ENCODE results near the gene DVL3.

Gene DVL3

DNA sequence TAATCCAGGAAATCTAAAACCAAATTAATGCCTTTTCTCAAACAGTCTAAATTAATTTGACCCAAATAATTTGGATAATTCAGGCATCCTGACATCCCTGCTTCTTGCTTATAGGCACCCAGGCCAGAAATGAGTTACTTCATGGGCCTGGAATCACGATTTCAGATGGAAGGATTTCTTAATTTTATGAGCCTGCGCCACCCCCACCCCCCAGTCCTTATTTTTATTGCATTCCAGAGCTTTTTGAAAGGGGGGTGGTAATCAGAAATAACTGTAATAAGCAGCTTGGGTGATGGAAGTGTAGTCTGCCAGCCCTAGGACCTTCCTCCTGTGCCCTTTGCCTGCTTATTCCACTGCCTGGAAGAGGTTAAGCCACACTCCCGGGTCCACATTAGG, 20.8 kb downstream of the DVL3 start:
- Histone ChIP-seq H3K4me3 (ENCODE audit: low read depth in 1 of 2, low read length in 2 of 2) (peak overlapping the region; percentile 84 to 96), H3K9me3 (ENCODE audit: control insufficient read depth in 1 of 2, low read length in 2 of 2) (no peaks in the 10 kb centered on the region), H3K9ac (ENCODE audit: low read depth in 1 of 2, low read length in 2 of 2) (peak overlapping the region; percentile 91 to 100), H3K27me3 (ENCODE audit: control insufficient read depth in 1 of 2, insufficient read depth in 2 of 2, low read length in 2 of 2) (no peaks in the 10 kb centered on the region), H3K36me3 (ENCODE audit: control insufficient read depth in 1 of 2, insufficient read depth in 2 of 2, low read length in 2 of 2) (peaks cover 47 to 51% of the 10 kb centered on the region in 2 donors), H3K4me1 (ENCODE audit: control insufficient read depth in 1 of 2, insufficient read depth in 2 of 2, low read length in 2 of 2) (peaks cover 40 to 43% of the 10 kb centered on the region in 2 donors), H3K27ac (ENCODE audit: low read depth, low read length) (no peak overlapping the region)

- Histone ChIP-seq H3K36me3 (ENCODE audit: control insufficient read depth in 1 of 2, insufficient read depth in 2 of 2, low read length in 2 of 2) (peaks cover 50 to 51% of the 10 kb centered on the region in 2 donors), H3K27me3 (ENCODE audit: control insufficient read depth in 1 of 2, insufficient read depth in 2 of 2, low read length in 2 of 2) (no peaks in the 10 kb centered on the region), H3K9me3 (ENCODE audit: control insufficient read depth in 1 of 2, low read length in 2 of 2) (no peaks in the 10 kb centered on the region), H3K9ac (ENCODE audit: low read depth in 1 of 2, low read length in 2 of 2) (peak overlapping the region; percentile 91 to 100), H3K4me3 (ENCODE audit: low read depth in 1 of 2, low read length in 2 of 2) (peak overlapping the region; percentile 84 to 96), H3K27ac (ENCODE audit: low read depth, low read length) (no peak overlapping the region), H3K4me1 (ENCODE audit: control insufficient read depth in 1 of 2, insufficient read depth in 2 of 2, low read length in 2 of 2) (peaks cover 40 to 43% of the 10 kb centered on the region in 2 donors)
Observed at GRCh38 chr3:184176377-184177330, 21.5 kb downstream of the DVL3 start.

DNA sequence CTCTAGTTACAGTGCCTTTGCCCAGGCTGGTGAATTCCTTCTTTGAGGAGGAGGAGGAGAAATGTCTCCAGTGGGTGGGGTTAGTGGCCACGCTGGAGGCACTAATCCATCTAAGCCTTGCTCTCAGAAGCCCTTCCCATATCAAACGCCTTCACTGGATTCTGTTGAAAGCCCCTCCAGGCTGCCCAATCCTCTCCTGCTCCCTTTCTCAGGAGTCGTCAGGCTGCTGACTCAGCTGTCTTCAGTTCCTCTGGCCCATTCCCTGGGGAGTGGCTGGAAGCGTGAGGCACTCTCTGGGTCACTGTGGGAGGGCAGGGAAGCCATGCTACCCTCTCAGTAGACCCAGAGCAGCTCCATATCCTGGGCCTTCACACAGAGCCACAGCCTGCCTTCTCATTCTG, 22.2 kb downstream of the DVL3 start:
- H3K27ac ChIP-seq (ENCODE audit: low read depth, low read length) = no peak overlapping the region
- H3K9ac ChIP-seq (ENCODE audit: low read depth in 1 of 2, low read length in 2 of 2) = no peak overlapping the region
- peaks cover 40 to 43% of the 10 kb centered on the region in 2 donors for H3K4me1 ChIP-seq (ENCODE audit: control insufficient read depth in 1 of 2, insufficient read depth in 2 of 2, low read length in 2 of 2)
- no peaks in the 10 kb centered on the region for H3K27me3 ChIP-seq (ENCODE audit: control insufficient read depth in 1 of 2, insufficient read depth in 2 of 2, low read length in 2 of 2)
- H3K4me3 ChIP-seq (ENCODE audit: low read depth in 1 of 2, low read length in 2 of 2) = peak overlapping the region; percentile 84 to 96
- H3K36me3 ChIP-seq (ENCODE audit: control insufficient read depth in 1 of 2, insufficient read depth in 2 of 2, low read length in 2 of 2) = peaks cover 53% of the 10 kb centered on the region in 2 donors
- H3K9me3 ChIP-seq (ENCODE audit: control insufficient read depth in 1 of 2, low read length in 2 of 2) = no peaks in the 10 kb centered on the region

DNA sequence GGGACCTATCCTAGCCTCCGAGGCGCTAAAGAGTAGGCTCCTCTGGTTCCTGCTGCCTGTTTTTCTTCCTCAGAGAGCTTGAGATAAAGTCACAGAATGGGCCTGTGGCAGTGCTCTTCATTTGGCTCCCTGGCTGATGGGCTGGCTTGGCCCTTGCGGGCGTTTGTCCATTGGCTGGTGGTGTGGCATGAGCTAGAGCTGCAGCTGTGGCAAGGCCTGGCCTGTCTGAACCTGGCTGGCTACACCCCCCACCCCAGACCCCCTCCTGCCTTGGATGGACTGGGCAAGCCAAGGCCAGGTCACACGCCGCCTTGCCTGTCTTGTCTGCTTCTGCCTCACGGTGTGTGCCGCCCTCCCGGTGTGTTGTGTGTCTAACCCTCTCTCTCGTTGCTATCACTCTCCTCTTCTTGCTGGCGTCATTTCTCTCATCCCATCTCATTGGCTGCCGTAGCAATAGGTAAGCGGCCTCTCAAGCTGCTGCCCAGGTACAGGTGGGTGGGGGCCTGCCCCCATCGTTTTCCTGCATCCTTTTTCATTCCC, 22.7 kb downstream of the DVL3 start:
- Histone ChIP-seq H3K36me3 (ENCODE audit: control insufficient read depth in 1 of 2, insufficient read depth in 2 of 2, low read length in 2 of 2) (peaks cover 58% of the 10 kb centered on the region in 2 donors), H3K27ac (ENCODE audit: low read depth, low read length) (no peak overlapping the region), H3K4me1 (ENCODE audit: control insufficient read depth in 1 of 2, insufficient read depth in 2 of 2, low read length in 2 of 2) (peaks cover 40 to 43% of the 10 kb centered on the region in 2 donors), H3K9me3 (ENCODE audit: control insufficient read depth in 1 of 2, low read length in 2 of 2) (no peaks in the 10 kb centered on the region), H3K9ac (ENCODE audit: low read depth in 1 of 2, low read length in 2 of 2) (peak overlapping the region in 1 of 2 donors; percentile 10), H3K4me3 (ENCODE audit: low read depth in 1 of 2, low read length in 2 of 2) (peak overlapping the region in 1 of 2 donors; percentile 96), H3K27me3 (ENCODE audit: control insufficient read depth in 1 of 2, insufficient read depth in 2 of 2, low read length in 2 of 2) (no peaks in the 10 kb centered on the region)

GRCh38 chr3:184178521-184179138, 23.5 kb downstream of the DVL3 start:
- peaks cover 64 to 66% of the 10 kb centered on the region in 2 donors for H3K36me3 ChIP-seq (ENCODE audit: control insufficient read depth in 1 of 2, insufficient read depth in 2 of 2, low read length in 2 of 2)
- H3K4me3 ChIP-seq (ENCODE audit: low read depth in 1 of 2, low read length in 2 of 2) = no peak overlapping the region
- H3K9ac ChIP-seq (ENCODE audit: low read depth in 1 of 2, low read length in 2 of 2) = peak overlapping the region in 1 of 2 donors; percentile 10
- H3K27me3 ChIP-seq (ENCODE audit: control insufficient read depth in 1 of 2, insufficient read depth in 2 of 2, low read length in 2 of 2) = no peaks in the 10 kb centered on the region
- H3K27ac ChIP-seq (ENCODE audit: low read depth, low read length) = no peak overlapping the region
- peaks cover 40 to 43% of the 10 kb centered on the region in 2 donors for H3K4me1 ChIP-seq (ENCODE audit: control insufficient read depth in 1 of 2, insufficient read depth in 2 of 2, low read length in 2 of 2)
- H3K9me3 ChIP-seq (ENCODE audit: control insufficient read depth in 1 of 2, low read length in 2 of 2) = no peaks in the 10 kb centered on the region

DNA sequence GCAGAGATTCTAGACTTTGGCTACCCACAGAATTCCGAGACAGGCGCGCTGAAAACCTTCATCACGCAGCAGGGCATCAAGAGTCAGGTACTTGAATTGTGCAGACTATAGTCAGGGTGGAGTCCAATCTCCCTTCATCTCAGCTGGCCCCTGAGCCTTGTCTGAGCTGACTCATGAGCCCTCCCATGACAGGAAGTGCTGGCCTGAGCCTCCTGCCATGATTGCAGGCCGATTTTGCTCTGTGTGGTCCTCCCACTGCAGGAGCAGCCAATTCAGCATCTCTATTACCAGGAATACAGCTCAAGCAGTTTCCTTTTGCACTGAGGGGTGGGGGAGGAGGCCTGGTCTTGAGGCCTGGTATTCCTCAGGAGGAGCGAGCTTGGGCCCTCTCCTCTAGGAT, 25.0 kb downstream of the DVL3 start:
- Histone ChIP-seq H3K27me3 (ENCODE audit: control insufficient read depth in 1 of 2, insufficient read depth in 2 of 2, low read length in 2 of 2) (no peaks in the 10 kb centered on the region), H3K9me3 (ENCODE audit: control insufficient read depth in 1 of 2, low read length in 2 of 2) (no peaks in the 10 kb centered on the region), H3K9ac (ENCODE audit: low read depth in 1 of 2, low read length in 2 of 2) (no peak overlapping the region), H3K36me3 (ENCODE audit: control insufficient read depth in 1 of 2, insufficient read depth in 2 of 2, low read length in 2 of 2) (peaks cover 64 to 73% of the 10 kb centered on the region in 2 donors), H3K27ac (ENCODE audit: low read depth, low read length) (no peak overlapping the region), H3K4me1 (ENCODE audit: control insufficient read depth in 1 of 2, insufficient read depth in 2 of 2, low read length in 2 of 2) (peaks cover 40 to 42% of the 10 kb centered on the region in 2 donors), H3K4me3 (ENCODE audit: low read depth in 1 of 2, low read length in 2 of 2) (no peak overlapping the region)

- Histone ChIP-seq H3K27me3 (ENCODE audit: control insufficient read depth in 1 of 2, insufficient read depth in 2 of 2, low read length in 2 of 2) (no peaks in the 10 kb centered on the region), H3K4me3 (ENCODE audit: low read depth in 1 of 2, low read length in 2 of 2) (no peak overlapping the region), H3K36me3 (ENCODE audit: control insufficient read depth in 1 of 2, insufficient read depth in 2 of 2, low read length in 2 of 2) (peaks cover 64 to 73% of the 10 kb centered on the region in 2 donors)
Observed at GRCh38 chr3:184181596-184181995, 26.4 kb downstream of the DVL3 start.

GRCh38 chr3:184183679-184184078, 28.5 kb downstream of the DVL3 start:
- Histone ChIP-seq H3K9me3 (ENCODE audit: control insufficient read depth in 1 of 2, low read length in 2 of 2) (no peaks in the 10 kb centered on the region), H3K27me3 (ENCODE audit: control insufficient read depth in 1 of 2, insufficient read depth in 2 of 2, low read length in 2 of 2) (no peaks in the 10 kb centered on the region), H3K27ac (ENCODE audit: low read depth, low read length) (no peak overlapping the region), H3K4me3 (ENCODE audit: low read depth in 1 of 2, low read length in 2 of 2) (no peak overlapping the region), H3K4me1 (ENCODE audit: control insufficient read depth in 1 of 2, insufficient read depth in 2 of 2, low read length in 2 of 2) (peaks cover 24 to 27% of the 10 kb centered on the region in 2 donors), H3K9ac (ENCODE audit: low read depth in 1 of 2, low read length in 2 of 2) (no peak overlapping the region), H3K36me3 (ENCODE audit: control insufficient read depth in 1 of 2, insufficient read depth in 2 of 2, low read length in 2 of 2) (peaks cover 51 to 68% of the 10 kb centered on the region in 2 donors)

More at GRCh38 chr3:184181596-184181995, 26.4 kb downstream of the DVL3 start:
- Histone ChIP-seq H3K9ac (ENCODE audit: low read depth in 1 of 2, low read length in 2 of 2) (no peak overlapping the region), H3K9me3 (ENCODE audit: control insufficient read depth in 1 of 2, low read length in 2 of 2) (no peaks in the 10 kb centered on the region), H3K27ac (ENCODE audit: low read depth, low read length) (no peak overlapping the region), H3K4me1 (ENCODE audit: control insufficient read depth in 1 of 2, insufficient read depth in 2 of 2, low read length in 2 of 2) (peaks cover 34 to 36% of the 10 kb centered on the region in 2 donors)

GRCh38 chr3:184184546-184185230, 29.5 kb downstream of the DVL3 start:
- Histone ChIP-seq H3K27me3 (ENCODE audit: control insufficient read depth in 1 of 2, insufficient read depth in 2 of 2, low read length in 2 of 2) (no peaks in the 10 kb centered on the region), H3K36me3 (ENCODE audit: control insufficient read depth in 1 of 2, insufficient read depth in 2 of 2, low read length in 2 of 2) (peaks cover 52 to 68% of the 10 kb centered on the region in 2 donors), H3K4me3 (ENCODE audit: low read depth in 1 of 2, low read length in 2 of 2) (peak overlapping the region in 1 of 2 donors; percentile 69), H3K27ac (ENCODE audit: low read depth, low read length) (no peak overlapping the region), H3K4me1 (ENCODE audit: control insufficient read depth in 1 of 2, insufficient read depth in 2 of 2, low read length in 2 of 2) (peaks cover 18 to 21% of the 10 kb centered on the region in 2 donors), H3K9me3 (ENCODE audit: control insufficient read depth in 1 of 2, low read length in 2 of 2) (no peaks in the 10 kb centered on the region), H3K9ac (ENCODE audit: low read depth in 1 of 2, low read length in 2 of 2) (peak overlapping the region; percentile 63 to 77)
